ENCODE results near the gene PTPRK. TPM values are rescaled to one million over a fixed set of nuclear protein-coding genes. Genes with fewer than 3 reads are reported as not detected.

PTPRK gene
- total and polyA plus RNA-seq, 2 of the 13 experiments (the other 11 are each of a cell fraction or from before 2014, with no cell fraction given): 43.6 to 98.3 TPM

GRCh38 chr6:128062882-128063603 lies 457.4 kb downstream of the PTPRK start (continued):
- TF ChIP-seq ZNF446 (CRISPR knock-in tag; IDR thresholded peaks at IDR 0.05) (no peak), ZNF335 (CRISPR knock-in tag; IDR thresholded peaks at IDR 0.05) (no peak), ZNF781 (CRISPR knock-in tag; IDR thresholded peaks at IDR 0.05; ENCODE audit: borderline replicate concordance, not compliant biosample characterization) (no peak), DMTF1 (CRISPR knock-in tag; IDR thresholded peaks at IDR 0.05) (no peak), TEAD3 (CRISPR knock-in tag; optimal IDR thresholded peaks at IDR 0.05; ENCODE audit: borderline replicate concordance) (peak; percentile 99), ZNF577 (CRISPR knock-in tag; IDR thresholded peaks at IDR 0.05; ENCODE audit: borderline replicate concordance, low read depth) (no peak), NR2C2 (CRISPR knock-in tag; IDR thresholded peaks at IDR 0.05; ENCODE audit: borderline replicate concordance) (no peak), HMG20B (CRISPR knock-in tag; conservative IDR thresholded peaks at IDR 0.05) (peak; percentile 88), LRRFIP1 (CRISPR knock-in tag; conservative IDR thresholded peaks at IDR 0.05) (no peak), ZNF3 (CRISPR knock-in tag; IDR thresholded peaks at IDR 0.05) (no peak), ZNF563 (CRISPR knock-in tag; IDR thresholded peaks at IDR 0.05) (no peak), HNF4G (IDR thresholded peaks at IDR 0.05; ENCODE audit: borderline replicate concordance, low read depth, low read length) (peak; percentile 98), HNF4G (CRISPR knock-in tag; IDR thresholded peaks at IDR 0.05; ENCODE audit: borderline replicate concordance, low read depth) (peak; percentile 74; the same call in 1 of the 2 replicates), ZNF605 (CRISPR knock-in tag; IDR thresholded peaks at IDR 0.05) (no peak)
- TF ChIP-seq, protein P1, sequence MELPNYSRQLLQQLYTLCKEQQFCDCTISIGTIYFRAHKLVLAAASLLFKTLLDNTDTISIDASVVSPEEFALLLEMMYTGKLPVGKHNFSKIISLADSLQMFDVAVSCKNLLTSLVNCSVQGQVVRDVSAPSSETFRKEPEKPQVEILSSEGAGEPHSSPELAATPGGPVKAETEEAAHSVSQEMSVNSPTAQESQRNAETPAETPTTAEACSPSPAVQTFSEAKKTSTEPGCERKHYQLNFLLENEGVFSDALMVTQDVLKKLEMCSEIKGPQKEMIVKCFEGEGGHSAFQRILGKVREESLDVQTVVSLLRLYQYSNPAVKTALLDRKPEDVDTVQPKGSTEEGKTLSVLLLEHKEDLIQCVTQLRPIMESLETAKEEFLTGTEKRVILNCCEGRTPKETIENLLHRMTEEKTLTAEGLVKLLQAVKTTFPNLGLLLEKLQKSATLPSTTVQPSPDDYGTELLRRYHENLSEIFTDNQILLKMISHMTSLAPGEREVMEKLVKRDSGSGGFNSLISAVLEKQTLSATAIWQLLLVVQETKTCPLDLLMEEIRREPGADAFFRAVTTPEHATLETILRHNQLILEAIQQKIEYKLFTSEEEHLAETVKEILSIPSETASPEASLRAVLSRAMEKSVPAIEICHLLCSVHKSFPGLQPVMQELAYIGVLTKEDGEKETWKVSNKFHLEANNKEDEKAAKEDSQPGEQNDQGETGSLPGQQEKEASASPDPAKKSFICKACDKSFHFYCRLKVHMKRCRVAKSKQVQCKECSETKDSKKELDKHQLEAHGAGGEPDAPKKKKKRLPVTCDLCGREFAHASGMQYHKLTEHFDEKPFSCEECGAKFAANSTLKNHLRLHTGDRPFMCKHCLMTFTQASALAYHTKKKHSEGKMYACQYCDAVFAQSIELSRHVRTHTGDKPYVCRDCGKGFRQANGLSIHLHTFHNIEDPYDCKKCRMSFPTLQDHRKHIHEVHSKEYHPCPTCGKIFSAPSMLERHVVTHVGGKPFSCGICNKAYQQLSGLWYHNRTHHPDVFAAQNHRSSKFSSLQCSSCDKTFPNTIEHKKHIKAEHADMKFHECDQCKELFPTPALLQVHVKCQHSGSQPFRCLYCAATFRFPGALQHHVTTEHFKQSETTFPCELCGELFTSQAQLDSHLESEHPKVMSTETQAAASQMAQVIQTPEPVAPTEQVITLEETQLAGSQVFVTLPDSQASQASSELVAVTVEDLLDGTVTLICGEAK (IDR thresholded peaks at IDR 0.05): no peak
- TF ChIP-seq, protein P1 (CRISPR knock-in tag; IDR thresholded peaks at IDR 0.05): no peak

All from HepG2 (cell line).